Activated CD8-positive, alpha-beta T cell treated with anti-CD3 and anti-CD28 coated beads for 36 hours (primary cell): ENCODE results near the gene SHD. TPM values are rescaled to one million over a fixed set of nuclear protein-coding genes. Genes with fewer than 3 reads are reported as not detected.
"Not testable (repeated sequence)": the region's sequence is repeated elsewhere in the genome, so short reads cannot be mapped to it uniquely, and the experiment has no call there.

Source experiments
- ATAC-seq: fragments of 200-7000 bp; cut with Tn5 transposase; one replicate; pipeline ENCODE4 v1.10.0; 2021; ENCODE audit warnings: mild to moderate bottlenecking, moderate library complexity
- CTCF ChIA-PET: fragments of 350-600 bp; sonication (Branson Sonifier 250); formaldehyde crosslinking; loops from one replicate; lab custom pipeline; 2021; ENCODE audit warnings: antibody characterized with exemption; lab: Charles Lee
- POLR2A ChIA-PET: fragments of 350-600 bp; sonication (Branson Sonifier 250); formaldehyde crosslinking; loops from one replicate; lab custom pipeline; 2021; ENCODE audit warnings: antibody characterized with exemption; lab: Charles Lee
- DNase-seq: peaks from one replicate; pipeline ENCODE4 v3.0.0-alpha.2; 2020
- H3K27ac Mint-ChIP-seq: one replicate; pipeline ENCODE4 v1.8.0; 2021; ENCODE audit warnings: mild to moderate bottlenecking, mixed read lengths
- H3K27me3 Mint-ChIP-seq: one replicate; pipeline ENCODE4 v1.8.0; 2021; ENCODE audit warnings: mixed read lengths
- H3K36me3 Mint-ChIP-seq: one replicate; pipeline ENCODE4 v1.8.0; 2021; ENCODE audit warnings: low read depth, mixed read lengths
- H3K4me1 Mint-ChIP-seq: one replicate; pipeline ENCODE4 v1.8.0; 2021; ENCODE audit warnings: low read depth, mixed read lengths
- H3K4me3 Mint-ChIP-seq: one replicate; pipeline ENCODE4 v1.8.0; 2021; ENCODE audit warnings: mild to moderate bottlenecking, moderate library complexity, mixed read lengths
- H3K9me3 Mint-ChIP-seq: one replicate; pipeline ENCODE4 v1.8.0; 2021; ENCODE audit warnings: mixed read lengths
- intact Hi-C: fragments of 100-400 bp; cut with micrococcal nuclease; formaldehyde crosslinking; loops from one replicate; pipeline ENCODE4 v1.10.0; 2022
- total RNA-seq, 2 experiments: library from RNA; stranded (reverse); gene quantifications; one replicate each; pipeline ENCODE4 v1.2.3, GENCODE V29; 2021
- TF ChIP-seq, protein P1 (sequence below): fragments of 200-600 bp; IDR thresholded peaks from one replicate; pipeline ENCODE4 v1.8.0; 2022; ENCODE audit warnings: antibody characterized with exemption, mild to moderate bottlenecking

The SHD gene
- total RNA-seq, 2 experiments from 2014 or later: not detected

DNA sequence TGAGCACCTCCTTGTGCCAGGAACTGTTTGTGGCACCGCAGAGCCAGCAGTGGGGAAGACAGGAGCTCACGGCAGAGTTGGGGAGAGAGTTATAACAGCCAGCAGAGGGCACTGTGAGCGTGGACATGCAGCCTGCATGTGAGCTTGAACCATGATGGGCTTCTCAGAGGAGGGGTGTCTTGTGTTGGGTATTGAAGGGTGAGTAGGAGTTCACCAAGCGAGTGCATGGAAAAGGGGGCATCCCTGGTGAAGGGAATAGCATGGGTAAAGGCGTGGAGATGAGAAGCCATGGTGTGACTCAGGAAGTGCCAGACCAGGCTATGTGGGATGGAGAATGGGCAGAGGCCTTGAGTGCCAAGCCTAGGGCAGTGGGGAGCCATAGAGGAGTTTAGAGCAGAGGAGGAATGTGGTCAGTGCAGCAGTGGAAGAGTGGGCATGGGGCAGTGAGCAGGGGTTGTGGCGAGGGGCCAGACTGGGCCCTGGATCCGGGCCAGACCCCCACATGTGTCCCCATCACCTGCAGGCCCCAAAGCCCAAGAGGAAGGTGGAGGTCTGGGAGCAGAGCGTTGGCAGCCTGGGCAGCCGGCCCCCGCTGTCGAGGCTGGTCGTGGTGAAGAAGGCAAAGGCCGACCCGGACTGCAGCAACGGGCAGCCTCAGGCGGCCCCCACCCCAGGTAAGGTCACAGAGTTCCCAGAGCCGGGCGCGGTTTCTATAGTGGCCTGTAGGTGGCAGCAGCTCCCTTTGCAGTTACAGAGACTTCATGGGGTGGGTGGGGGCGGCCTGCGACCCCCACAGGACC is 11.8 kb upstream of the SHD start:
- Mint-ChIP-seq H3K4me1 (peaks cover 19% of the 10 kb centered on the region), H3K36me3 (peaks cover 46% of the 10 kb centered on the region), H3K27me3 (no peaks in the 10 kb centered on the region), H3K27ac (peak overlapping the region; percentile 4), H3K4me3 (no peak overlapping the region), H3K9me3 (no peaks in the 10 kb centered on the region)
- ChIA-PET CTCF (interaction anchor here (0.6 to 7.1 kb wide), 46 partner anchors 9 to 259 kb away, joined by 3 to 84 read pairs (median 4); partner anchors contain the start of genes CHAF1A, EBI3, MPND and SH3GL1), POLR2A (interaction anchor here (0.7 to 1.7 kb wide), 10 partner anchors 11 to 163 kb away, joined by 3 to 8 read pairs (median 4); partner anchors contain the start of genes MPND and YJU2)
- intact Hi-C loops: loop anchor here (5.0 kb wide), 1 partner anchor 85 kb away; no protein-coding TSS in a partner anchor
- TF ChIP-seq, protein P1, sequence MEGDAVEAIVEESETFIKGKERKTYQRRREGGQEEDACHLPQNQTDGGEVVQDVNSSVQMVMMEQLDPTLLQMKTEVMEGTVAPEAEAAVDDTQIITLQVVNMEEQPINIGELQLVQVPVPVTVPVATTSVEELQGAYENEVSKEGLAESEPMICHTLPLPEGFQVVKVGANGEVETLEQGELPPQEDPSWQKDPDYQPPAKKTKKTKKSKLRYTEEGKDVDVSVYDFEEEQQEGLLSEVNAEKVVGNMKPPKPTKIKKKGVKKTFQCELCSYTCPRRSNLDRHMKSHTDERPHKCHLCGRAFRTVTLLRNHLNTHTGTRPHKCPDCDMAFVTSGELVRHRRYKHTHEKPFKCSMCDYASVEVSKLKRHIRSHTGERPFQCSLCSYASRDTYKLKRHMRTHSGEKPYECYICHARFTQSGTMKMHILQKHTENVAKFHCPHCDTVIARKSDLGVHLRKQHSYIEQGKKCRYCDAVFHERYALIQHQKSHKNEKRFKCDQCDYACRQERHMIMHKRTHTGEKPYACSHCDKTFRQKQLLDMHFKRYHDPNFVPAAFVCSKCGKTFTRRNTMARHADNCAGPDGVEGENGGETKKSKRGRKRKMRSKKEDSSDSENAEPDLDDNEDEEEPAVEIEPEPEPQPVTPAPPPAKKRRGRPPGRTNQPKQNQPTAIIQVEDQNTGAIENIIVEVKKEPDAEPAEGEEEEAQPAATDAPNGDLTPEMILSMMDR: peak; percentile 81
- DNase-seq: peak; percentile 79
- peak; percentile 71 for ATAC-seq

DNA sequence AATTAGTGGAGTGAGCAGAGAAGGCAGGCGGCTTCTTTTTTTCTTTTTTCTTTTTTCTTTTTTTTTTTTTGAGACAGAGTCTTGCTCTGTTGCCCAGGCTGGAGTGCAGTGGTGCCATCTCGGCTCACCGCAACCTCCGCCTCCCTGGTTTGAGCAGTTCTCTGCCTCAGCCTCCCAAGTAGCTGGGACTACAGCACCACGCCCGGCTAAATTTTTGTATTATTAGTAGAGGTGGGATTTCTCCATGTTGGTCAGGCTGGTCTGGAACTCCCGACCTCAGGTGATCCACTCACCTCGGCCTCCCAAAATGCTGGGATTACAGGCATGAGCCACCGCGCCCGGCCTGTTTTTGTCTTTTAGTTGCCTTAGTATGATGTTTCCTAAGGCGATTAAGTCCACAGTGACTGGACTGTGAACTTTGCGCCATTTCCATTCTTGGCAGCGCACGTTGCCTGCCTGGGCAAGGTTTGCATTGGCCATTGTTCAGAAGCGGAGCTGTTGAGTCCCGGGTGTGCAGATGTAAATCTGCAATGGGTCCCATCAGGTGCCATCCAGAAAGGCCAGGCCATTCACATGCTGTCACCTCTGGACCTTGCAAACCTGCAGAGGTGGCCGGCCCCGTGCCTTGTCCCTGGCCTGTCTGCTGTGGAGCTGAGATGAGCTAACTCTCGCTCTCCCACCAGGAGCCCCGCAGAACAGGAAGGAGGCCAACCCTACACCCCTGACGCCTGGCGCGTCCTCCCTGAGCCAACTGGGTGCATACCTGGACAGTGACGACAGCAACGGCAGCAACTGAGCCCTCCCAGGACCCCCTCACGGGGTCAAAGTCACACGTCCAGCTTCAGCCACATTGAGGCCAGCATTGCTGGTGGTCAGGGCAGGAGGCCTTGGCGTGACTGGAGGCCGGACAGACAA is 10.9 kb upstream of the SHD start:
- ChIA-PET POLR2A (interaction anchor here (1.2 to 1.7 kb wide), 6 partner anchors 21 to 91 kb away, joined by 3 to 8 read pairs (median 4); partner anchors contain the start of genes MPND and YJU2), CTCF (interaction anchor here (0.8 to 7.1 kb wide), 19 partner anchors 8 to 257 kb away, joined by 3 to 84 read pairs (median 5); partner anchors contain the start of genes FSD1, MPND and YJU2)
- H3K27me3 Mint-ChIP-seq: no peaks in the 10 kb centered on the region
- TF ChIP-seq, protein P1: no peak
- peaks cover 42% of the 10 kb centered on the region for H3K36me3 Mint-ChIP-seq
- H3K4me3 Mint-ChIP-seq: no peak overlapping the region
- DNase-seq (no peak), ATAC-seq (no peak)
- peaks cover 19% of the 10 kb centered on the region for H3K4me1 Mint-ChIP-seq
- H3K9me3 Mint-ChIP-seq: no peaks in the 10 kb centered on the region
- no peak overlapping the region for H3K27ac Mint-ChIP-seq
- intact Hi-C loops: loop anchor here (5.0 kb wide), 1 partner anchor 84 kb away; no protein-coding TSS in a partner anchor

DNA sequence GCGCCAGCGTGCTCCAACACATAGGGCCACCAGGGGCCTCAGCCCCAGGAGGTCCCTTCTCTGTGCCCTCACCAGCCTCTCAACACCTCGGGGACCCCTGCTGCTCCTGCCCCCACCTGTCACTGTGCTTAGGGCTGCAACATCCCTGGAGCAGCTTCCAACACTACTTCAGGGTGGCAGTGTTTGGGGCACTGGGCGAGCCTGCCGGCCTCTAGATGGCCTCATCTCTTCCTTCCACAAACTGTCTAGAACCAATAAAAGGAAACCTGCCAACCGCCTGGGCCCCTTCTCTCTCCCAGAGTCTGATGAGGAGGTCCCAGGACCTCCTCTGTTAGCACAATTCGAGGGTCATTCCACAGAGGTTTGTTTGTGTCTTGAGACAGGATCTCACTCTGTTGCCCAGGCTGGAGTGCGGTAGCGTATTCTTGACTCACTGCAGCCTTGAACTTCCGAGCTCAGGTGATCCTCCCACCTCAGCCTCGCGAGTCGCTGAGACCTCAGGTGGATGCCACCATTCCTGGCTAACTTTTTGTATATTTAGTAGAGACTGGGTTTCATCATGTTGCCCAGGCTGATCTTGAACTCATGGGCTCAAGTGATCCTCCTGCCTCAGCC is 10.1 kb upstream of the SHD start:
- ChIA-PET CTCF (interaction anchor here (0.5 to 7.1 kb wide), 13 partner anchors 8 to 126 kb away, joined by 3 to 84 read pairs (median 5); partner anchors contain the start of genes FSD1 and MPND), POLR2A (interaction anchor here (1.2 to 1.7 kb wide), 4 partner anchors 22 to 91 kb away, joined by 3 to 8 read pairs (median 3); partner anchors contain the start of genes MPND and YJU2)
- H3K36me3 Mint-ChIP-seq: peaks cover 36% of the 10 kb centered on the region
- intact Hi-C loops: loop anchor here (5.0 kb wide), 1 partner anchor 83 kb away; no protein-coding TSS in a partner anchor
- no peaks in the 10 kb centered on the region for H3K27me3 Mint-ChIP-seq
- TF ChIP-seq, protein P1: no peak
- peaks cover 16% of the 10 kb centered on the region for H3K4me1 Mint-ChIP-seq
- DNase-seq (no peak), ATAC-seq (no peak)
- no peak overlapping the region for H3K27ac Mint-ChIP-seq
- H3K9me3 Mint-ChIP-seq: no peaks in the 10 kb centered on the region
- no peak overlapping the region for H3K4me3 Mint-ChIP-seq

DNA sequence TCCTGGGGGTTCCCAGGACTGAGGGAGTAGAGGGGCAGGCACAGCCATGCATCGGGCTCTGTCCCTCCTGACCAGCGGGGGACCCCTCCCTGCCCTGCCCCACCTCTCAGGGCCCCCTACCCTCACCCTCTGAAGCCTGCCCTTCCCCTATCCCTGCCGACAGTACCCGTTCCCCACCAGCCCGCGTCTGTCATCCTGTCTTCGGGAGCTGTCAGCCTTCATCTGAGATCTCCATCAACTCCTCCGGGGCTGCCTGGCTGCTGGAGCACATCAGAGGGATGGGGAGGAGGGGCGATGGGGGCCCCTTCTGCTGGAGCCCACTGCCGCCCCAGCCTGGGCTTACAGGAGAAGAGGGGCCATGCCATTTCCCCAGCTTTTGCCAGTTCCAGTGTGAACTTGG is 6.2 kb upstream of the SHD start:
- intact Hi-C loops: no loop called here
- DNase-seq: no peak
- Mint-ChIP-seq H3K4me3 (no peak overlapping the region), H3K27me3 (no peaks in the 10 kb centered on the region), H3K9me3 (no peaks in the 10 kb centered on the region), H3K4me1 (no peaks in the 10 kb centered on the region), H3K36me3 (peaks cover 15% of the 10 kb centered on the region), H3K27ac (no peak overlapping the region)
- ChIA-PET CTCF (interaction anchor here (1.0 kb wide), 1 partner anchor 23 kb away, joined by 3 read pairs; no protein-coding TSS in a partner anchor), POLR2A (no interaction called here)
- no peak for ATAC-seq
- TF ChIP-seq, protein P1: no peak

DNA sequence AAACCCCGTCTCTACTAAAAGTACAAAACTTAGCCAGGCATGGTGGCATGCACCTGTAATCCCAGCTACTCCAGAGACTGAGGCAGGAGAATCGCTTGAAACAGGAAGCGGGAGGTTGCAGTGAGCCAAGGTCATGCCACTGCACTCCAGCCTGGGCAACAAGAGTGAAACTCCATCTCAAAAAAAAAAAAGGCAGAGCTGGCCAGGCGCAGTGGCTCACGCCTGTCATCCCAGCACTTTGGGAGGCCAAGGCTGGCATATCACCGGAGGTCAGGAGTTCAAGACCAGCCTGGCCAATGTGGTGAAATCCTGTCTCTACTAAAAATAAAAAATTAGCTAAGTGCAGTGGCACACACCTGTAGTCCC is 4.8 kb upstream of the SHD start:
- POLR2A ChIA-PET, CTCF ChIA-PET, intact Hi-C loops, H3K9me3 Mint-ChIP-seq, H3K4me1 Mint-ChIP-seq, DNase-seq, H3K36me3 Mint-ChIP-seq, H3K27ac Mint-ChIP-seq, H3K27me3 Mint-ChIP-seq, H3K4me3 Mint-ChIP-seq, ATAC-seq: not testable (repeated sequence)
